Epithelial cell of esophagus (primary cell): ENCODE results near the gene ATIC.
"Not testable (repeated sequence)": the region's sequence is repeated elsewhere in the genome, so short reads cannot be mapped to it uniquely, and the experiment has no call there.

Experiments
- DNase-seq: peaks from one replicate; pipeline ENCODE4 v3.0.0; 2010; ENCODE audit warnings: low read depth
- H3K4me3 ChIP-seq: 2 replicates; pipeline ENCODE4 v1.5.1; 2011; ENCODE audit warnings: mild to moderate bottlenecking, low read length, control low read depth
- TF ChIP-seq, protein P1 (sequence below): IDR thresholded peaks from 2 replicates; pipeline ENCODE4 v1.5.1; 2011; ENCODE audit warnings: low read depth, mild to moderate bottlenecking, low read length, control low read depth, inconsistent platforms; ENCODE audit not compliant: insufficient read depth; ENCODE audit errors: missing control alignments

The ATIC gene

DNA sequence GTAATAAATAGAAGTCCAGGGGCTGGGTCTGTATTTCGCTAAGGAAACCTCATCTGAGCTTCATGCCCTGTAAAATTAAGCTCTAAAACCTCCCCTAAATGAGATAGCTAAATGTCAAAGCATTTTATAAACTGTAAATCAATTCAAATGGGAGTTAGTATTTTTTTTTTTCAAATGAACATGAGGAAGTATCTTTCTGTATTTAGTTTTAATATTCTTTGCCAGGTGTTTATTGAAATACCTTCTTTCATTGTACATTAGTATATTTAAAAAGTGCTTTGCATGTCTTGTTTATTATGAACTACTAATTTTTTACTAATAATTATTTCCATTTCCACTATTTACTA lies 47.7 kb downstream of the ATIC start:
- no peak overlapping the region for H3K4me3 ChIP-seq
- no peak for DNase-seq
- TF ChIP-seq, protein P1, sequence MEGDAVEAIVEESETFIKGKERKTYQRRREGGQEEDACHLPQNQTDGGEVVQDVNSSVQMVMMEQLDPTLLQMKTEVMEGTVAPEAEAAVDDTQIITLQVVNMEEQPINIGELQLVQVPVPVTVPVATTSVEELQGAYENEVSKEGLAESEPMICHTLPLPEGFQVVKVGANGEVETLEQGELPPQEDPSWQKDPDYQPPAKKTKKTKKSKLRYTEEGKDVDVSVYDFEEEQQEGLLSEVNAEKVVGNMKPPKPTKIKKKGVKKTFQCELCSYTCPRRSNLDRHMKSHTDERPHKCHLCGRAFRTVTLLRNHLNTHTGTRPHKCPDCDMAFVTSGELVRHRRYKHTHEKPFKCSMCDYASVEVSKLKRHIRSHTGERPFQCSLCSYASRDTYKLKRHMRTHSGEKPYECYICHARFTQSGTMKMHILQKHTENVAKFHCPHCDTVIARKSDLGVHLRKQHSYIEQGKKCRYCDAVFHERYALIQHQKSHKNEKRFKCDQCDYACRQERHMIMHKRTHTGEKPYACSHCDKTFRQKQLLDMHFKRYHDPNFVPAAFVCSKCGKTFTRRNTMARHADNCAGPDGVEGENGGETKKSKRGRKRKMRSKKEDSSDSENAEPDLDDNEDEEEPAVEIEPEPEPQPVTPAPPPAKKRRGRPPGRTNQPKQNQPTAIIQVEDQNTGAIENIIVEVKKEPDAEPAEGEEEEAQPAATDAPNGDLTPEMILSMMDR: no peak

DNA sequence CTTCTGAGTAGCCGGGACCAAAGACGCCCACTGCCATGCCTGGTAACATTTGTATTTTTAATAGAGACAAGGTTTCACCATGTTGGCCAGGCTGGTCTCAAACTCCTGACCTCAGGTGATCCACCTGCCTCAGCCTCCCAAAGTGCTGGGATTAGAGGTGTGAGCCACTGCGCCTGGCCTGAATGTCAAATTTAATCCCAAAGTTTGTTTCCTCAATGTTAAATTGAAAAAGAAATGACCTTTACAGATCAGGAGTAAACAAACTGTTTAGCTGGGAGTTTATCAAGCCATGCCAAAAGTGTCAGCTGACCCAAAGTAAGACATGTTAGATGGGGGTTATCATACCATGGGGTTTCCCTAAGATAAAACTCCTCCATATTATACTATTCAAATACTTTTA lies 48.2 kb downstream of the ATIC start:
- not testable (repeated sequence) for H3K4me3 ChIP-seq, DNase-seq

DNA sequence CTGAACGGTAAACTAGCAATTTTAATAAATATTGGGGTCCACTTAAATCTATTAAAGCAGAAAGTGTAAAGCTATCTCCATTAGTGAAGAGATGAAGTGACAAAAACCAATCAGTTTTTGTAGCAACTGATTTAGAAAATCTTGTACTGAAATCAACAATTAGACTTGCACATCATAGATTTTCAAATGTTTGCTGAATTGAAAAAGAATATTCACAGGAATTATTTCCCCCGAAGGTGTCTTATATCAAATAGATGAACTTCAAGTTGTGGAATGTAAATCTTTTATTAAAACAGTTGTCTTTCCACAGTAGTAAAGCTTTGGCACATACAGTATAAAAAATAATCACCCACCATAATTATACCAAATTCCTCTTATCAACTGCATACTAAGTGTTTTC lies 48.7 kb downstream of the ATIC start:
- TF ChIP-seq, protein P1: no peak
- no peak for DNase-seq
- H3K4me3 ChIP-seq: no peak overlapping the region

DNA sequence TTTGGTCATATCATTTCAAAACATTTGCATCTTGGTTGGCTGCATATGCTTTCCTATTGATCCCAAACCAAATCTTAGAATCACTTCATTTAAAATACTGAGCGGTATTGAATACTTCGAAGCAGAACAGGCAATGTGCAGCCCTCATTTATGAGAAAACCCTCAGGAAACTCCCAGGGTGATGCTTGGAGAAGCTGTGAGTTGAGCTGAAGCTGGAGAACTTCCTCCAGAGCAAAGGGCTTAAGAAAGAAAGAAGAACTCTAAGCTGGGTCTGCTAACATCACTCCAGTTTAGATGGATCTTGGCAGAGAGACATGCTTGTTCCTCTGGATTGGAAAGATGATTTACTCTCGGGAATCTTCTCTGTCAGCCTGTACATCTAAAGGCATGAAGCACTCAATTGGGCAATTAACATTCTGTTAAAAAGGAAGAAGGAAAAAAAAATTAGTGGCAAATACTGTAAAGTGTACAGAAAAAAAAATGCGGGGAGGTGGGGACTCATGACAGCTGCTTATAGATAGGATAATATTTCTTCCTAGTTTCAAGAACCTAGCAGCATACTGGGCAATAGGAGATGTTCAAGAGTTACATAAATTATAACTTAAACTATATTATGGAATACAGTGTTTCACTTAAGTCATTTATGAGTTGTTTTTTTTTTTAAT lies 49.5 kb downstream of the ATIC start:
- no peak overlapping the region for H3K4me3 ChIP-seq
- TF ChIP-seq, protein P1: no peak
- no peak for DNase-seq

DNA sequence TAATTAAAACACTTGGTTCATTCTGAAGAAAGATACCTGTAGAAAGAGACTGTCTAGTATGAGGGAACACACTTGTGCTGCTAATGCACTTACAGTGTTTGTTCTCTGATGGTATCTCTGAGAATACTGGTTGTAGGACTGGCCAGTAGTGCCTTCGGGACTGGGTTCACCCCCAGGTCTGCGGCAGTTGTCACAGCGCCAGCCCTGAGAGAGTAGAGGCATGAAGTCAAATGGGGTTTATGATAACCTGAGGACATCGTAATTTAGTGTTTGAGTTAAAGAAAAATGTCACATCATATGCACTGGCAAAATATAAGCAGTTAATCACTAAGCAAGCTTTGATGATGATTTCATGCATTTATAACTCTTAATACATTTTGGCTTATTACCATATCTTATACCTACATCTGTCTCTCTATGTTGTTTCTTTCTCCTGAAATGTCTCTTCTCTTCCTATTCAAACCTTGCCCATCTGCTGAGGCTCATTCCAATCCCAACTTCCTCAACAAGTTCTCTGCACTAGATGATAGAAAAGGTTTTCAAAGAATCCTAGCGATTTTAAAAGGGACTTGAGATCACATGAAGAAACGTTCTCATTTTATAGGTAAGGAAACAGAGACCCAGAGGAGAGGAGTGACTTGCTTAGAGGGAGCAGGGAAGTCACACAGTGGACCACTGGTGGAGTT lies 50.2 kb downstream of the ATIC start:
- TF ChIP-seq, protein P1: no peak
- DNase-seq: no peak
- no peak overlapping the region for H3K4me3 ChIP-seq

DNA sequence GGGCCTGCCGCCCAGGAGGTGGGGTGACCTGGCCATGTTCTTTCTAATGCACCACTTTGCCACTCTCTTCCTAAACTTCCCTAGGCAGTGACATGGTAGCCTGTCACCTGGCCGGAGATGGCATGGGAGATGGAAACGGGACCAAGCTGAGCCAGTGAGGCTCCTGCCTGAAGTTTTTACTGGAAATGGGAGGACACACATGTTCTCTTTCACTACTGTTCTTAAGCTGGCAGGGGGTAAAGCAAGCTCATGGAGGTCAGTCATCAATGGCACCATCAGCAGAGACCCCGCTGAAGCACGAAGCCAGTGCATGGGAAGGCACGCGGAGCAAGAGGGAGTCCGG lies 50.7 kb downstream of the ATIC start:
- TF ChIP-seq, protein P1: no peak
- no peak overlapping the region for H3K4me3 ChIP-seq
- no peak for DNase-seq

DNA sequence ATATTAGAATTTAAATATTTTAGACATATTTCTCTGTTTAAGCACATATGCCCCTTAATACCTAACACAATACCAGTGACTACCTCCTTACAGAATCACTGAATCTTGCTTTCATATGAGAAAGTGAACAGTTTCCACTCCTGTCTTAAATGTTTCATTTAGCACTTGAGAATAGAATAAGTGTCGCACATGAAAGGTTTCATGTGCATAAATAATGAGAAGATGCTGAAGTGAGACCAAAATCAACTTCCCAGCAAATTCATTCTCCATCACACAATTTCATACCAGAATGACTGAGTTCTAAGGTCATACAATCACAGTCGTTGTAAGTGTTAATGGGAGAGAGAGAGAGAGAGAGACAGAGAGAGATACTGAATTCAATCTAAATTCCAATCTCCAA lies 51.2 kb downstream of the ATIC start:
- no peak for DNase-seq
- TF ChIP-seq, protein P1: no peak
- H3K4me3 ChIP-seq: no peak overlapping the region
